Thyroid gland (tissue), 4 donors: ENCODE data around the gene ARID4A. TPM values are rescaled to one million over a fixed set of nuclear protein-coding genes. Genes with fewer than 3 reads are reported as not detected.
A peak's percentile ranks its signal among the peaks of the same experiment; 100 is the strongest.

Experiments used
- DNase-seq, 2 donors: peaks; one replicate each; pipeline ENCODE4 v3.0.0-alpha.2; 2019
- H3K27ac ChIP-seq, 3 donors: fragments of 200-600 bp; sonication (generic); 1 replicate in 2 of 3; 2 replicates in 1 of 3; pipeline ENCODE4 v1.5.1; 2016 to 2019; ENCODE audit warnings: mild to moderate bottlenecking in 1 of 3, moderate library complexity in 1 of 3
- H3K27me3 ChIP-seq: fragments of 200-600 bp; sonication (generic); one replicate; pipeline ENCODE4 v1.5.1; 2019
- H3K36me3 ChIP-seq, 2 donors: fragments of 200-600 bp; sonication (generic); one replicate each; pipeline ENCODE4 v1.5.1; 2016 to 2019
- H3K4me1 ChIP-seq, 2 donors: fragments of 200-600 bp; sonication (generic); one replicate each; pipeline ENCODE4 v1.5.1; 2017 to 2019
- H3K4me3 ChIP-seq, 3 donors: fragments of 200-600 bp; sonication (generic); replicated peaks in 1 of 3; 1 replicate in 2 of 3; 2 replicates in 1 of 3; pipeline ENCODE4 v1.5.1; 2016; ENCODE audit warnings: mild to moderate bottlenecking in 1 of 3
- H3K9me3 ChIP-seq: fragments of 200-600 bp; sonication (generic); one replicate; pipeline ENCODE4 v1.5.1; 2017
- CTCF ChIP-seq, 6 experiments: fragments of 200-600 bp in 3 of 6; fragments of 450-650 bp in 3 of 6; sonication (generic) in 3 of 6; IDR thresholded peaks; one replicate each; pipeline ENCODE4 v1.5.1; 2016 to 2019; ENCODE audit warnings: antibody characterized with exemption in 6 of 6, mild to moderate bottlenecking in 2 of 6, inconsistent platforms in 1 of 6, moderate library complexity in 1 of 6
- POLR2A ChIP-seq, 2 donors: fragments of 450-650 bp; IDR thresholded peaks; one replicate each; pipeline ENCODE4 v1.6.1; 2017; ENCODE audit warnings: antibody characterized with exemption in 2 of 2, mild to moderate bottlenecking in 2 of 2, moderate library complexity in 1 of 2
- WGBS, 2 donors: methylation state at CpG; one replicate each; pipeline ENCODE4 v1.1.5; 2017; 5-methylcytosine and 5-hydroxymethylcytosine counted together
- intact Hi-C: fragments of 100-400 bp; cut with DNase I; formaldehyde crosslinking; loops from one replicate; pipeline ENCODE4 v1.15.1; 2023
- total RNA-seq, 4 donors: library from RNA; depleted of rRNA; stranded (reverse); fragments of >200 nt; gene quantifications; one replicate each; pipeline ENCODE4 v1.2.3, GENCODE V29; 2016

The ARID4A gene
- total RNA-seq, 4 donors from 2014 or later, result 17.1 to 18.7 (median 17.6) TPM

- H3K27ac ChIP-seq, result peak overlapping the region; percentile 90 to 94 (median 93)
- peak overlapping the region; percentile 36 to 93 (median 50) for H3K4me3 ChIP-seq
- peaks cover 0 to under 1% of the 10 kb centered on the region in 2 donors for H3K36me3 ChIP-seq
- H3K4me1 ChIP-seq, result peaks cover 17 to 18% of the 10 kb centered on the region in 2 donors
- TF ChIP-seq CTCF (IDR thresholded peaks at IDR 0.05) (no peak), POLR2A (IDR thresholded peaks at IDR 0.05) (peak in 1 of 2 donors; percentile 29)
- no peaks in the 10 kb centered on the region for H3K9me3 ChIP-seq
- peak; percentile 23 to 25 for DNase-seq
- intact Hi-C loops, result loop anchor here (5.0 kb wide), 1 partner anchor 57 kb away; the partner anchor contains the start of gene PSMA3
- no peaks in the 10 kb centered on the region for H3K27me3 ChIP-seq
- 2 to 3% methylated on average over 28 to 45 of the region's 48 CpGs for WGBS, 2 donors
Observed at GRCh38 chr14:58299401-58300330, 1.3 kb downstream of the ARID4A start.

DNA sequence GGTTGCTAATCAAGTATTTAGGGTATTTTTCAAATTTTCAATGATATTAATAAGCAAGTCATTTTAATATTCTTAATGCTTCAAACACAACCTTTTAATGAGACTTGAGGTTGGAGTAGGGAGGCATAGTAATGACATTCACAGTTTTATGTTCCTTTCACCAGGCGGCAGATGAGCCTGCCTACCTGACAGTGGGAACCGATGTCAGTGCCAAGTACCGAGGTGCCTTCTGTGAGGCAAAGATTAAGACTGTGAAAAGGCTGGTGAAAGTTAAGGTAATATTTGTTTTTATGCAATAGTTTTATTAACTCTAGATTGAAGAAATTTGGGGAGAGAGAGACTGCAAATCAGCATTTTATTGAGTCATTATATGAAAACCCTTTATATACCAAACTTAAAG is 3.1 kb downstream of the ARID4A start:
- no peak overlapping the region for H3K27ac ChIP-seq
- 96 to 98% methylated on average over 3 of the region's 3 CpGs for WGBS, 2 donors
- no peak for TF ChIP-seq CTCF (IDR thresholded peaks at IDR 0.05)
- no peak for TF ChIP-seq POLR2A (IDR thresholded peaks at IDR 0.05)
- DNase-seq, result no peak
- H3K27me3 ChIP-seq, result no peaks in the 10 kb centered on the region
- intact Hi-C loops, result no loop called here
- peaks cover 0 to 6% of the 10 kb centered on the region in 2 donors for H3K36me3 ChIP-seq
- no peaks in the 10 kb centered on the region for H3K9me3 ChIP-seq
- peaks cover 6 to 17% of the 10 kb centered on the region in 2 donors for H3K4me1 ChIP-seq
- no peak overlapping the region for H3K4me3 ChIP-seq

DNA sequence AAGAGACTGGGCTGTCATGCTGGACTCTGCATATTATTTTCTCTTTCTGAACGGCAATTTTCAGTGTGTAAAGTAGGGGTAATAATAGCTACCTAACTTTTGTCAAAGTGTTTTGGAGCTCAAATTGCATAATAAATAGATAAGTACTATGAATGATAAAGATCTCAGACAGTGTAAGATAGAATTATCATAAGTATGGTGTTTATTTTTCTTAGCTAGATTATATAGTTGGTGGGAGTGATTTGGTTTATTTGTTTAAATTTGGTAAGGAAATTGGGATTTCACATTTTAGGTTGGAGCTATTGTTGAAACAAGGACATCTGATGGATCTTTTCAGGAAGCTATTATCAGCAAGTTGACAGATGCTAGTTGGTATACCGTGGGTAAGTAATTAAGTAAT is 7.4 kb downstream of the ARID4A start:
- Histone ChIP-seq H3K4me1 (peaks cover 0 to 3% of the 10 kb centered on the region in 2 donors), H3K4me3 (no peak overlapping the region), H3K27me3 (no peaks in the 10 kb centered on the region), H3K9me3 (no peaks in the 10 kb centered on the region), H3K36me3 (peaks cover 0 to 6% of the 10 kb centered on the region in 2 donors), H3K27ac (no peak overlapping the region)
- 80 to 86% methylated on average over 2 of the region's 2 CpGs for WGBS, 2 donors
- intact Hi-C loops, result no loop called here
- no peak for TF ChIP-seq POLR2A (IDR thresholded peaks at IDR 0.05)
- no peak for TF ChIP-seq CTCF (IDR thresholded peaks at IDR 0.05)
- no peak for DNase-seq

DNA sequence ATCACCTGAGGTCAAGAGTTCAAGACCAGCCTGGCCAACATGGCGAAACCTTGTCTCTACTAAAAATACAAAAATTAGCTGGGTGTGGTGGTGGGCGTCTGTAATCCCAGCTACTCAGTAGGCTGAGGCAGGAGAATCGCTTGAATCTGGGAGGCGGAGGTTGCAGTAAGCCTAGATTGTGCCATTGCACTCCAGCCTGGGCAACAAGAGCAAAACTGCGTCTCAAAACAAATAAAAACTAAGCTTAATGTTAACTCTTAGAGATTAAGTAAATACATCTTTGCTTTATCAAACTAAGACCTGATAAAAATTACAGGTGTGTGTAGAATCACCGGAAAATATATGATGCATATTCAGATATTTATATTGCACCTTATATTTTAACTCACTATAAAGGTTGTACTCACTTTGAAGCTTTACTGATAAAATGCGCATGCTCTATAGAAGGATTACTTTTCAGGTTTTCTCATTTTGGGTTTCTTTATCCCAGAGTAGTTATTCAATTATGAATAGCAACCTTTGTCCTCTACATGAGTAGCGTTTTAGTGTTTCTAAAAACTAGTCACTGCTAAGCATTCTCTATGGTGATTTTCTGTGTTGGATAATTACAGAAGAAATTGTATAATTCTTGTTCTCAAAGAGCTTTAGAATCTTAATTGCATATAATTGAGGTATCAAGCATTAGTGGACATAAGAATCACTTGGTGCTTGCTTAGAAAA is 9.4 kb downstream of the ARID4A start:
- DNase-seq, result no peak
- H3K36me3 ChIP-seq, result peaks cover 0 to 6% of the 10 kb centered on the region in 2 donors
- H3K27ac ChIP-seq, result no peak overlapping the region
- H3K9me3 ChIP-seq, result no peaks in the 10 kb centered on the region
- TF ChIP-seq POLR2A (IDR thresholded peaks at IDR 0.05) (no peak), CTCF (IDR thresholded peaks at IDR 0.05) (no peak)
- H3K4me1 ChIP-seq, result no peaks in the 10 kb centered on the region
- 93 to 94% methylated on average over 8 of the region's 8 CpGs for WGBS, 2 donors
- H3K4me3 ChIP-seq, result no peak overlapping the region
- intact Hi-C loops, result no loop called here
- H3K27me3 ChIP-seq, result no peaks in the 10 kb centered on the region
